Ishikawa (cell line): Measurements from ENCODE around the gene NSG1.

Experiments
- CEBPB ChIP-seq: IDR thresholded peaks from 2 replicates; pipeline ENCODE4 v1.6.1; 2012
- CREB1 ChIP-seq: IDR thresholded peaks from 2 replicates; pipeline ENCODE4 v1.6.1; 2012; ENCODE audit warnings: low read depth
- EGR1 ChIP-seq: IDR thresholded peaks from 2 replicates; pipeline ENCODE4 v1.6.1; 2012
- EP300 ChIP-seq: IDR thresholded peaks from 2 replicates; pipeline ENCODE4 v1.6.1; 2012; ENCODE audit warnings: borderline replicate concordance
- FOXM1 ChIP-seq: IDR thresholded peaks from 2 replicates; pipeline ENCODE4 v1.6.1; 2012; ENCODE audit warnings: low read depth, borderline replicate concordance
- MAX ChIP-seq: IDR thresholded peaks from 2 replicates; pipeline ENCODE4 v1.6.1; 2012
- NFIC ChIP-seq: IDR thresholded peaks from 2 replicates; pipeline ENCODE4 v1.6.1; 2012
- RAD21 ChIP-seq: IDR thresholded peaks from 2 replicates; pipeline ENCODE4 v1.6.1; 2012; ENCODE audit warnings: low read depth
- REST ChIP-seq: IDR thresholded peaks from 2 replicates; pipeline ENCODE4 v1.6.1; 2012; ENCODE audit warnings: low read depth, mild to moderate bottlenecking
- TAF1 ChIP-seq: IDR thresholded peaks from 2 replicates; pipeline ENCODE4 v1.6.1; 2012; ENCODE audit warnings: low read depth, mild to moderate bottlenecking
- TCF12 ChIP-seq: IDR thresholded peaks from 2 replicates; pipeline ENCODE4 v1.6.1; 2012; ENCODE audit warnings: low read depth
- TEAD4 ChIP-seq: IDR thresholded peaks from 2 replicates; pipeline ENCODE4 v1.6.1; 2012
- YY1 ChIP-seq: IDR thresholded peaks from 2 replicates; pipeline ENCODE4 v1.6.1; 2012; ENCODE audit warnings: low read depth
- ZBTB7A ChIP-seq: IDR thresholded peaks from 2 replicates; pipeline ENCODE4 v1.6.1; 2012; ENCODE audit warnings: low read depth
- TF ChIP-seq, protein P1 (sequence below): IDR thresholded peaks from 2 replicates; pipeline ENCODE4 v1.6.1; 2012

The NSG1 gene

GRCh38 chr4:4362991-4363697 lies 23.8 kb upstream of the NSG1 start:
- no peak for TF ChIP-seq TAF1
- TF ChIP-seq RAD21: no peak
- no peak for TF ChIP-seq REST
- TF ChIP-seq CEBPB: no peak
- TF ChIP-seq EGR1: no peak
- TF ChIP-seq TCF12: no peak
- TF ChIP-seq YY1: no peak

GRCh38 chr4:4364061-4364460 lies 22.8 kb upstream of the NSG1 start:
- TF ChIP-seq NFIC (no peak), ZBTB7A (no peak), TCF12 (no peak), RAD21 (no peak), CREB1 (no peak), EP300 (no peak), CEBPB (no peak), REST (no peak), FOXM1 (no peak), TEAD4 (no peak), MAX (no peak), EGR1 (no peak), TAF1 (no peak), YY1 (no peak)
- TF ChIP-seq, protein P1, sequence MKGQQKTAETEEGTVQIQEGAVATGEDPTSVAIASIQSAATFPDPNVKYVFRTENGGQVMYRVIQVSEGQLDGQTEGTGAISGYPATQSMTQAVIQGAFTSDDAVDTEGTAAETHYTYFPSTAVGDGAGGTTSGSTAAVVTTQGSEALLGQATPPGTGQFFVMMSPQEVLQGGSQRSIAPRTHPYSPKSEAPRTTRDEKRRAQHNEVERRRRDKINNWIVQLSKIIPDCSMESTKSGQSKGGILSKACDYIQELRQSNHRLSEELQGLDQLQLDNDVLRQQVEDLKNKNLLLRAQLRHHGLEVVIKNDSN: no peak

DNA sequence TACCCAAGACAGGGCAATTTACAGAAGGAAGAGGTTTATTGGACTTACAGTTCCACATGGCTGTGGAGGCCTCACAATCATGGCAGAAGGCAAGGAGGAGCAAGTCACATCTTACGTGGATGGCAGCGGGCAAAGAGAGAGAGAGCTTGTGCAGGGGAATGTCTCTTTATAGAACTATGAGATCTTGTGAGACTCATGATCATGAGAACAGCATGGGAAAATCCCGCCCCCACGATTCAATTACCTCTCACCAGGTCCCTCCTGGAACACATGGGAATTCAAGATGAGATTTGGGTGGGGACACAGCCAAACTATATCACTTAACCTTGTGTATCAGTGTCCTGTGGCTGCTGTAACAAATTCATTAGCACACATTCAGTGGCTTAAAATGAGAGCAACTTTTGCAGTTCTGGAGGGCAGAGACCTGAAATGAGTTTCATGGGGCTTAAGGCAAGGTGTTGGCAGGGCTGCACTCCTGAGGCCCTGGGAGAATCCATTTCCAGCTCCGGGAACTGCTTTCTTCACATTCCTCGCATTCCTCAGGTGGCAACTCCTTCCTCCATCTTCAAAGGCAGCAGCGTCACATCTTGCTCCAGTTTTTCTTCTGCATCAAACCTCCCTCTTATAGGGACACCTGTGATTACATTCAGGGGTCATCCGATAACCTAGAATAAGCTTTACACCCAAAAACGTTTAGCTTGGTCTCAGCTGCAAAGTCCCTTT lies 22.3 kb upstream of the NSG1 start:
- TF ChIP-seq TEAD4 (peak; percentile 84), TCF12 (no peak), CEBPB (no peak)

DNA sequence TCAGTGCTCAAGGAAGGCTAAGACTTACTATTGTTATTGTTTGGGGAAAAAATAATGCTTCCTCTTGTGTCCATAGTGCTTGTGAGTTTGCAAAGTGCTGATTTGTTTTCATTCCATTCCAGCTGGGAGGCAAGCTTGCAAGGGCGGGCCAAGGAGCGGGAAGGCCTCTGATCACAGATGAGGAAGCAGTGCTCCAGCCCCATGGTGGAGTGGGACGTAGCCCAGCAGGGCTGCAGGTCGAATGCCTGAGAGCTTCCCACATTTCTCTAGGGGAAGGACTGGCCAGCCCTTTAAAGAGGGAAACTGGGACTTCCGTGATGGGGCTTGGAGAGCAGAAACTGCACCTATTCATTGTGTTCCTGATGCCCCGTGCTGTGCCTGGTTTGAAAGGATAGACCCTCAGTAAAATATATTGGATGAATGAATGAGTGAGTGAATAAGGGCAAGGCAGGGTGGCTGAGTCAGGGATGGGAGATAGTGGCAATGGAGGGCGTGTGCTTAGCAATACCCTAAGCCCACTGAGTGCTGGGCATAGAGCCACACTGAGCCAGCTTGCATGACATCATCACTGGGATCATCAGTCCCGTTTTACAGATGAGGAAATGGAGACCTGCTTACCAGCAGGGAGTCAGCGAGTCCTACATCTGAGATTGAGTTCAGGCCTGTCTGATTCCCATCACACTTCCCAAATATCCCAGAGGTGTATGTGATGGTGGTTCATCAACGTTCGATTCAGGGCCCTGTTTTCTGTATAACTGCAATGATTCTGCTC lies 17.9 kb upstream of the NSG1 start:
- TF ChIP-seq YY1 (no peak), CEBPB (no peak), EP300 (no peak), TAF1 (no peak), REST (no peak), TEAD4 (no peak), NFIC (no peak), CREB1 (no peak), TCF12 (no peak), MAX (no peak), ZBTB7A (no peak)
- TF ChIP-seq, protein P1: no peak
